ENCODE measurements around the gene ZNF26.

- no peak for TF ChIP-seq CTCF (IDR thresholded peaks at IDR 0.05)
- TF ChIP-seq POLR2A (IDR thresholded peaks at IDR 0.05): no peak
- no peak for TF ChIP-seq POLR2AphosphoS5 (IDR thresholded peaks at IDR 0.05)
- TF ChIP-seq EP300 (IDR thresholded peaks at IDR 0.05): no peak
Measured at GRCh38 chr12:133026996-133027395, 40.8 kb downstream of the ZNF26 start.
